Fibroblast of skin of left biceps (primary cell): ENCODE measurements around the gene SLC17A7.

Experiments used
- DNase-seq, 2 experiments: peaks; one replicate each; pipeline ENCODE4 v3.0.0-alpha.2; 2013; ENCODE audit warnings: low read depth in 2 of 2

Gene SLC17A7

DNA sequence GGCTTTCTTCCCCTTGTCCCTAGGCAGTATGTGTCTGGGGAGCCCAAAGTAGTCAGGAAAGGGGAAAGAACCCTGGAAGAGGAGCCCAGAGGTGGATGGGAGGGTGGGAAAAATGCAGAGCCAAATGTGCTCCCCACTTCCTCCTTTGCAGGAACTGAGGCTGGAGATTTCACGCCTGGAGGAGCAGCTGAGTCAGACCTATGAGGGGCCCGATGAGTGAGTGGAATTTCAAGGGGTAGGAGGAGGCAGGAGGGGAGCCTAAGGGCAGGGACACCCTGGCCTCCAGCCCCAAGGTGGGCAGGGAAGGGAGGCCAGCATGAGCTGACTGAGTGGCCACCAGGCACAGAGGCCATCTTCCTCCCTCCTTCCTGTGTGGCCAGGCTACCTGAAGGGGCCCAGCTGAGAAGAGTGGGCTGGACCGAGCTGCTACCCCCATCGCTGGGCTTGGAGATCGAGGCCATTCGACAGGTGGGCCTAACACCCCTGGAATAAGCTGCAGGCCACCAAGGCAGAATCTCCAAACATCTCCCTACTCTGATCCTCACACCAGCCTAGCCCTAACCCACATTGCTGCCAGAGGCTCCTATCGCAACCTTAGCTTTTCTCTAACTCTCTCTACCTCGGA is 32.4 kb downstream of the SLC17A7 start:
- DNase-seq: no peak

DNA sequence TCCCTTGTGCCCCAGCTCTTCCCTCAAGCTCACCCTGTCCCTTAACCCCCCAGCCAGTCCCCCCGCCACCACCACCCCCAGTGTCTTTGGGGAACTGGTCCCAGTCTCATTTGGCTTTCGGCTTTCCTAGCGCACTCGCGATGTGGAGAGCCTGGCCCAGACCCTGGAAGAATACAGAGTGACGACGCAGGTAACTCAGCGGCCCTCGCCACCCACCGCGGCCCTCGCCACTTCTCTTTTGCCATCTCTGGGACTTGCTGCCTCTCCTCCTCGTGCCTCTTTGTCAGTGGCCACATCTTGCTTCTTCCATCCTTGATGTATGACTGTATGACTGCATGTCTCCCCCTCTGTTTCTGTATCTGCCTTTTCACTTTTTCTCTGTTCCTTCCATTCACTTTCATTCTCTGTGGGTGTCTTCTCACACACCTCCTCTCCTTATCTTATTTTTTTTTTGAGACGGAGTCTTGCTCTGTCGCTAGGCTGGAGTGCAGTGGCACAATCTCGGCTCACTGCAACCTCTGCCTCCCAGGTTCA is 33.8 kb downstream of the SLC17A7 start:
- no peak for DNase-seq

DNA sequence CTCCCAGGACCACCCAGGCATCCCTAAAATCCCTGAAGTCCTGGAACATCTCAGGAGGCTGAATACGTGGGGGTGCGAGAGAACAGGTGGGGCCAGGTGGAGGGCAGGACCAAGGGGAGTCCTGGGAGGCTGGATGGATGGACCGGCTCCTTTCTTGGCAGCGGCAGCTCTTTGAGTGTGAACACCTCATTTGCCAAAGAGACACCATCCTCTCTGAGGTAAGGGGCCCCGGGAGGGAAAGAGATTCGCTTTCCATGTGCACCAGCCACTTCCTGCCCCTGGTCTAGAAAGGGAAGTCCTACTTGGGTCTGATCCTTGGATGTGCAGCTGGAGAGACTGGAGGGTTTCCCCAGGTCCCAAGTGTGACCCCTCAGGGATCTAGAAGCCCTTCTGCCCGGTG is 34.2 kb downstream of the SLC17A7 start:
- no peak for DNase-seq

DNA sequence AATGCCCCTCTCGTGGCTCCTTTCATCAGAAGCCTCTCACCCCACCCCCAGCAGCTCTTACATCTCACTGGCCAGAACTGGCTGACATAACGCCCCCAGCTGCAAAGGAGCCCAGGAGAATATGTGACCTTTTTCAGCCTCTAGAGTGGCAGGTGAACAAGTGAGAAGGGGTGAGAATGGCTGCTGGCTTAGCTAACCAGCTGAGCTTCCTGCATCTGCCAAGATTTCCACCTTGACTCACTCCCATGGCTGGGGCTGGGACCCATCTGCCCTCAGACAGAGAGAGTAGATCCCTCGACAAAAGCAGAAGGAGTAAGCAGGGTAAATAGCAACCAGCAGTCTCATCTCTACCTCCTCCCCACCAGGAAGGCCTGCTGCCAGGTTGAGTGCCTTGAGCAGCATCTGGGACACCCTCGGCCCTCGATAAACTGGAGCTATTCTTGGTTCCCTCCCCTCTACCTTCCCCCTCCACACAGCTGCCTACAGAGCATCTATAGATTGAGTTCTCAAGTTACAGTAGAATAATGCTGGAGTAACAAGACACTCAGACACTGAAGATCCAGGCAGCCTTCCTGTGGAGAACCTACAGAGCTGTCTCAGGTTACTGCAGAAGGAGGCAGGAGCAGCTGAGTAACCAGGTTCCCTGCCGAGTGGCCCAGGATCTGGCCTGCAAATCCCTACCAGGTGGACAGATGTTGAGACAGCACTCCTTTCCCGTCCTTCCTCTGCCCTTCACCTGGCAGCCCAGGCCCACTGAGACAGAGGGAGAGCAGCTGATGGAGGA is 37.7 kb downstream of the SLC17A7 start:
- peak in 1 of 2 experiments; percentile 16 for DNase-seq

DNA sequence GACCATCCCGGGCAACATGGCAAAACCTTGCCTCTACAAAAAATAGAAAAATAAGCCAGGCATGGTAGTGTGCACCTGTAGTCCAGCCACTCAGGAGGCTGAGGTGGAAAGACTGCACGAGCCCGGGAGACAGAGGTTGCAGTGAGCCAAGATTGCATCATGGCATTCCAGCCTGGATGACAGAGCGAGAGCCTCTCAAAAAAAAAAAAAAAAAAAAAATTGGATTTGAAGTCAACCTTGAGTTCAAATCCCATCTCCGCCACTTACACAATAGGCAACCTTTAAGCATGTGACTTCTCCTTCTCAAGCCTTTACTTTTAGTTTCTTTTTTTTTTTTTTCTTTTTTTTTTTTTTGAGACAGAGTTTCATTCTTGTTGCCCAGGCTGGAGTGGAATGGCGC is 41.3 kb downstream of the SLC17A7 start:
- no peak for DNase-seq

DNA sequence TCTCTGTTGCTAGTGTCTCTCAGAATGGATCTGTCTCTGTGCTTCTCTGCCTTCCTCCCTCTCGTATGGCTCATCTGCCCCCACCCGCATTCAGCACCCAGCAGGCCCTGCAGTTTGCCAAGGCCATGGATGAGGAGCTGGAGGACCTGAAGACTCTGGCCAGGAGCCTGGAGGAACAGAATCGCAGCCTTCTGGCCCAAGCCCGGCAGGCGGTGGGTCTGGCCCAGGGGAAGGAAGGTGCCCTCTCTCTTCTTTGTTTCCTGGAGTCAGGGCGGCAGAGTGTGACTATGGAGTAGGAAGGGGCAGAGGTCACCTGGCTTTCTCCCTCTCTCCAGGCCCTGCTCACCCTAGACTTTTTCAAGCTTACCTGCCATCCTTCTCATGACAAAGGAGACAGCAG is 42.4 kb downstream of the SLC17A7 start:
- no peak for DNase-seq

DNA sequence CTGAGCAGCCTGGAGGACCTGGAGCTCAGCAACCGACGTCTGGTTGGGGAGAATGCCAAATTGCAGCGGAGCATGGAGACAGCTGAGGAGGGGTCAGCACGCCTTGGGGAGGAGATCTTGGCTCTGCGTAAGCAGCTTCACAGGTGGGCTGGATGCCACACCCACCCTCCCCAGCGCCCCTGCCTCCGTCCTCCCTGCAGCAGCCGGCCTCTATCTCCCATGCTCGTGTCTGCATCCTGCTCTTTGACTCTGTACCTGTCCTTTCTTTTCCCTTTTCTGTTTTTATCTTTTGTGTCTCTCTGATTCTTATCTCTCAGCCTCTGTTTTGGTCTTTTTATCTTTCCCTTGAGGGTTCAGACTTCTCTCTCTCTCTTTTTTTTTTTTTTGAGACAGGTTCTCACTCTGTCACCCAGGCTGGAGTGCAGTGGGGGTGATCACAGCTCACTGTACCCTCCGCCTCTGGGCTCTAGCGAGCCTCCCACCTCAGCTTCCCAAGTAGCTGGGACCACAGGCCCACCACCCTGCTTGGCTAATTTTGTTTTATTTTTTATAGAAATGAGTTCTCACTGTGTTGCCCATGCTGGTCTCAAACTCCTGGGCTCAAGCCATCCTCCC is 43.2 kb downstream of the SLC17A7 start:
- no peak for DNase-seq

DNA sequence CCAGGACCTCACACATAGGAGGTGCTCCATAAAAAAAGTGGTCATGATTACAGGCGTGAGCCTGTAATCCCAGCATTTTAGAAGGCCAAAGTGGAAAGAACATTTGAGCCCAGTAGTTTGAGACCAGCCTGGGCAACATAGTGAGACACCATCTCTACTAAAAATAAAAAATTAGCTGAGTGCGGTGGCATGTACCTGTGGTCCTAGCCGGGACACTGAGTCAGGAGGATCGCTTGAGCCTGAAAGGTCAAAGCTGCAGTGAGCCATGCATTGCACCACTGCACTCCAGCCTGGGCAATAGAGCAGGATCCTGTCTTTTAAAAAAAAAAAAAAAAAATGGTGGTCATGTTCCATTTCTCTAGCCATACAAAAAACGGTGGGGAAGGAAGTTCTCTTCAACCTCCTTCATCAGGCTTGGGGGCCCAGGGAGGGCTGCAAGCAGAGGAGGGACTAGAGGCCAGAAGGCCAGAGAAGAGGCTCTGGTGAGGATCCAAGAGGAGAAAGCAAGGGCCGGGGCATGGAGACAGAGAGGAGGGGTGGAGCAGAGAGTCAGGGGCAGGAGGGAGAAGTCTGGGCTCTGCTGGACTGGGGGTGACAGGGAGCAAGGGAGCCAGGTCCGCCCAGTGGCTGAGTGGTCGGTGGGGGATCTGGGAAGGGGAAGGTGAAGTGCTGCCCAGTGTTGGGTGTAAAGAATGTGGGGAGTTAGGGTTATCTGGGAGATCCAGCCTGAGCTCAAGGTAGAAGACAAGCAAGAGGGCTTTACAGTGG is 44.4 kb downstream of the SLC17A7 start:
- no peak for DNase-seq

DNA sequence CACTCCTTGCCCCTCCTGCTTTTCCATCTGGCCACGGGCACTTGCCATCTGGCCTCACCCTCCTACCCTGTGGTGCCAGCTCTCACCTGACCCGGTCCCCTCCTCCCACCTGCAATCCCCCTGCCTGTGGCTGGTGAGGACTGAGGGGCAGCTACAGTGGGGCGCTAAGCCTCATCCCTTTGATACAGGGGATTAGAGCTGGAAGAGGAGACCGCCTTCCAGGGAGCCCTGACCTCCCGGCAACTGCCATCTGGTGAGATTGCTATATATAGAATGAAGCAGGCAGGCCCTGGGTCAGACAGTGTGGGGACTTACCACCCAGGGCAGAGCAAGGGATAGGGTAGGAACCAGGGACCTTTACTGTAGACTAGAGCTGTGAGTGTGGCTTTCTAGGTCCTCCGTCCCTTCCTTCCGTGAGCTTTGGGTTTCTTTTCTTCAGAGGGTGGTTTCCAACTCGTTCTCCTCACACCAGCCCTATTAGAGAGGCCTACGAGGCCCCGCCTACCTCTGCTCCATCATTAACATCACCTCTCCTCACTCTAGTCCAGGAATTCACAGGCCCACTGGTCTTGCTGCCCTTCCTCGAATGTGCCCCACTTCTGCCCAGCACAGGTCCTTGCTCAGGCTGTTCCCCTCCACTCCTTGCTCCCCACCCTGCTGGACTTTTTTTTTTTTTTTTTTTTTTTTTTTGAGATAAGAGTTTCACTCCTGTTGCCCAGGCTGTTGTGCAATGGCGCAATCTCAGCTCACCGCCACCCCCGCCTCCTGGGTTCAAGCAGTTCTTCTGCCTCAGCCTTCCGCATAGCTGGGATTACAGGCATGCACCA is 45.5 kb downstream of the SLC17A7 start:
- no peak for DNase-seq

DNA sequence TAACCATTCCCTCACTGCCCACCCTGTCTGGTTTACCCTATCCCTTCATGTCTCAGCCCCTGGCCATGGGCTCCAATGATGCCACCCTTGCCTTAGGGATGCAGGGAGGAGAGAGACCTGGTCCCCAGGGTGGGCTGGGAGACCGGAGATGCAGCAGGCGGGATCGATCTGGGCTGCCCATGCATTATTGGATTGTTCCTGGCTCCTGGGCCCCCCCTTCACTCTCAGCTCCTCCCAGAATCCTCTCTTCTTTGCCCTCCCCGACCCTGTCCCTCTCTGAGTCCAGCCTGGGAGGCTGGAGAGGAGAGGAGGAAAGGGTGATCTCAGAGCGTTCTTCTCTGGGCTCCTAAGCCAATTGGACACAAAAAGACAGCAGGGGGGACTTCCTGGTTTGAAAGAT is 47.4 kb downstream of the SLC17A7 start:
- no peak for DNase-seq

DNA sequence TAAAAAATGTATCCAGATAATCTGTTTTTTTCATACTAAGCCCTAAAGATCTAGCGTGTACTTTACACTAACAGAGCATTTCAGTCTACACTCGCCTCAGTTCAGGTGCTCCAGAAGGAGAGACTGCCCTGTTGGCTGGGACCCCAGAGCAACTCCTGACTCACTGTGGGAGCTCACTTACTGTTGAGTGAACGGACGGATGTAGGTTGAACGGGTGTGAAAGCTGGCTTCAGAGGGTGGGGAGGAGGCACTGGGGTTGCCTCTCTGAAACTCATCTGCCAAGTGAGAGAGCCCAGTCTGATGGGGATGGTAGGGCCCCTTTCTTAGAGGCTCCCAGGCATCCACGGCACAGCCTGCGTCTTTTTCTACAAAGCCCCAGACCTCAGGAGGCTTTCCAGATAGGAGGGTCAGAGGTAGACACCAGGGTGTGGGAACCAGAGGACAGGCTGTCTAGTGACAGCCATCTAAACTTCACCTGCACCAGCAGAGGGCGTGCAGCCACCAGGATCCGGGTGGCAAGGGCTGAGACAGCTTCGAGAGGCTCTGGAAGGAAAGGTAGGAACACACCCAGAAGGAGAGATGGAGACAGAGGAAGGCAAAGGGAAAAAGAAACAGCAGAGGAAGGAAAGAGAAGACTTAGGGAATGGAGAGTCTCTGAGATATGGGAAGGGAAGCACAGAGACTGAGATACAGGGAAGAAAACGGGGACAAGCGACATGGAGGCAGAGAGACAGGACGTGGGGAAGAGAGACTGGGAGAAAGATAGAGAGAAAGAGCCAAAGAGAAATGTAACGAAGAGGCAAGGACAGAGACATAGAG is 49.5 kb downstream of the SLC17A7 start:
- DNase-seq: peak; percentile 20 to 28

DNA sequence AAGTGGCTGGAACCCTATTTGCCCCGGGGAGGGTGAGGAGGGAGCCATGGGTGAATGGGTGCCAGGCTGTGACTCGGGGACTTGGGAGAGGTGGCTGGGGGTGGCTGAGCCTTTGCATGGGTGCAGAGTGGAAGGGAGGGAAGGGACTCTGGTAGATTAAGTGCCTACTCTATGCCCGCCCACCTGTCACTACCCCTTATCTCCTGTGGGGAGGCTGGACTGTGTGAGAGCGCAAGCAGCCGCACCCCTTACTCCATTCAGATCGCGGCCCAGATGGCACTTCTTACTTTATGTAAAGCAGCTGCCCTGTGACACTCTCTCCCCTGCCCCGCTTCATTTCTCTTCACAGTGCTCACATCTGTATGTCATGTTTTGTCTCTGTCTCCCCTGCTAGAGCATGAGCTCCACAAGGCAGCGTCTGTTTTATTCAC is 50.4 kb downstream of the SLC17A7 start:
- DNase-seq: no peak

DNA sequence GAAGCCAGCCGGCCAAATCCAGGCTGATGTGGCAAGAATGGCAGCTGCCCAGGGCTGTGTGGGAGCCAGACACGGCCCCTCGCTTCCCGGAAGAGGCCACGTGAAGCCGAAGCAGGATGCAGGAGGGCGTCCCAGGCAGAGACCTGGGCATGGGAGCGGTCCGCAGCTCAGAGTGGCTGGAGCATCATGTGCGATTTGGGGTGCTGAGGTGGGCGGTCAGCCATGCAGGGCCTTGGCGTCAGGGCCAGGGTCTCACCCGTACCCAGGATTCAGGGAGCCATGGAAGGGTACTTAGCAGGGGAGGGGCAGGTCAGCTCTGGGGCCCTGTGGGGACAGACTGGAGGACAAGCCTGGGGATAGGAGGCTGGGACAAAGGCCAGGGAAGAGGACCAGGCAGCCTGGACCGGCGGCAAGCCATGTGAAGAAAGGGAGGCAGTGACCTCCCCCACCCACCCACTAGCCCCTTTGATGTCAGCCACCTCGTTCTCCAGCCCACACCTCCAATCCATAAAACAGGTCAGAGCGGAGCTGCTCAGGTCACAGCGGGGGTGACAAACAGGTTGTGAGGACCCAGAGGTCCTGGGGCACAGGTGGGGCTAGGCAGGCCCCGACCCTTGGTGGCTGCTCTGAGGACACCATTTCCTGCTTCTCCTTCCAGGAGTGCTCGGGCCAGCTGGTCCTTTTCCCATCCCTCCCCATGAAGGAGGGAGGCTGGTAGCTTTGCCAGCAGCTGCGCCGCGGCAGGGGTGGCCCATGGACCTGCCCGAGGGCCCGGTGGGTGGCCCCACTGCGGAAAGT is 51.0 kb downstream of the SLC17A7 start:
- no peak for DNase-seq

DNA sequence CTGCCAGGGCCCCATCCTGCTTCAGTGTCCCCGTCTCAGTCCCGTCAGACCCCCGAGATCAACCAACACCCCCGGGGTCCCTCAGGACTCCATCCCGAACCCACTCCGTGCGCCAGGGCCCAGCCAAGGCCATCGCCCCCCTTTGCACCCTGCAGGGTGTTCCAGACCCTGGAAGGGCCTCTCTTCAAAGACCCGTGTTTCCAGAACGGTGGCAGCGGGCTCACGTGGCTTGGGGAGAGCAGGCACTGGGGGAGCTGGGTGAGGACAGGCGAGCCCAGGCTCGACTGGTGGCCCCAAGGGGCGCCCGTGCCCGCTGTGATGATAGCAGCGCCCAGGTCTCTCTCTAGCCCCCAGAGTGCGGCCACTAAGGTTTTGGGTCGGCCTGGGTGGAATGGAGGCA is 51.9 kb downstream of the SLC17A7 start:
- no peak for DNase-seq

DNA sequence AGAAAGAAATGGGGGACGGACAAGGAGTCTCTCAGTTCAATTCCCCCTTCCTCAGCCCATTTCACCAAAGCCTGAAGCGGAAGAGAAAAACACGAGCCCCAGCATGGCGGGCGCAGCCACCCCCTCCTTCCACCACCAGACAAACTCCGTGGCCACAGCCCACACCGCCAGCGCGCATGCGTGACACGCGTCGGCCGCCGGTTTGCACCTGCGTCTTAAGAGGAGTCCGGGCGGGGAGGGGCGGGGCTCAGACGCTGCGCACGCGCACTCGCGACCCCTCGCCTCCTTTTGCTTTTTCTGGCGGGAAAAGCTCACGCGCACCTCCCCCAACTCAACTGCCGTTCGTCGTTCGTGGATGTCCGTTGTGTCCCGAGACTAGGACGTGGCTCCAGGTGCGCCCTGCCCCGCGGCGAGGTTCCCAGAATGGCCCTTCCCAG is 53.4 kb downstream of the SLC17A7 start, which contains the start of gene KASH5:
Gene KASH5, plus strand, starts transcription at position 314 of the 437 bp plus-strand sequence. CDS start 2,635 bp downstream, outside the sequence.
- peak in 1 of 2 experiments; percentile 12 for DNase-seq

DNA sequence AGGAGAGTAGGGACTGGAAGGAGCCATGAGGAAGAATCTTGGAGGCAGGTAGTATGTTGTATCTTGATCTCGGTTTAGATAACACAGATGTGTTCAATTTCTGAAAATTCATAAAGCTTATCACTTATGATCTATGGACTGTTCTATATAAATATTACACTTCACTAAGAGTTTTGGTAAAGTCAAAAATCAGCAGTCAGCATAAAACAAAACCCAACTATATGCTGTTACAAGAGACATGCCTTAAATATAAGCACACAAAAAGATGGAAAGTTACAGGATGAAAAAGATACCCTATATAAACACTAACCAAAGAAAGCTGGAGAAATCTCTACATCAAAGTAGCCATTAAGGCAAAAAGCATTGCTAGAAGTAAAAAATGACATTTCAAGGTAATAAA is 57.7 kb downstream of the SLC17A7 start:
- no peak for DNase-seq

DNA sequence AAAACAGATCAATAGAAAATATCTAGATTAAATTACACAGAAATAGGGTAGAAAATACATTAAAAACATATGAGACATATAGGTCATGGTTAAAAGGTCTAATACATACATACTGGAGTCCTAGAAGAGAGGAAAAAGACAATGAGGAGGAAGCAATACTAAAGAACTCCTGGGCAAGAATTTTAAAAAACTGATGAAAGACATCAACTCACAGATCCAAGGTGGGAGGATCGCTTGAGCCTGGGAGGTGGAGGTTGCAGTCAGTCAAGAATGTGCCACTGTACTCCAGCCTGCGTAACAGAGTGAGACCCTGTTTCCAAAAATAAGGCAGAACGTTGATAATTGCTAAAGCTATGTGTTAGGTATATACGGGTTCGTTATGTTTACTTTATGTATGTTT is 58.7 kb downstream of the SLC17A7 start:
- no peak for DNase-seq

DNA sequence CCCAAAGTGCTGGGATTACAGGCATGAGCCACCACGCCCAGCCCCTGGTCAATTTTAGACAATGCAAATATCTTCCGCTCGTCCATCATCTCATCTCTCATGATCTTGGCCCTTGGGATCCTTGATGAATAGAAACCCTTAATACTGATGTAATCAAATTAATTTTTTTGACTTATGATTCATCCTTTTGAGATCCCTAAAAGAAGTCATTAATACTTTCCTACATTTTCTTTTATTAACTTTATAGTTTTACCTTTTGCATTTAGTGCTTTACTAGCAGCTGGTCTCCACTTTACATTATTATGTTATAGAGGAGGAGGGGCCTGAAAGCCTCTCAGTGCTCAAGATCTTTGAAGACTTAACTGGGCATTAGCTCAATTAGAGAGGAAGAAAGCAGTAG is 60.9 kb downstream of the SLC17A7 start:
- DNase-seq: no peak
